HG02610 (cell line): ENCODE data around the gene TM9SF2.
"Not testable (repeated sequence)": the region's sequence is repeated elsewhere in the genome, so short reads cannot be mapped to it uniquely, and the experiment has no call there.

Experiments
- ATAC-seq: cut with Tn5 transposase; IDR thresholded peaks from one replicate; pipeline ENCODE4 v1.9.1; 2021; ENCODE audit warnings: mild to moderate bottlenecking, moderate library complexity; ENCODE audit not compliant: unreplicated experiment

TM9SF2 gene

GRCh38 chr13:99528547-99528946 is 27.3 kb downstream of the TM9SF2 start:
- peak; percentile 56 for ATAC-seq

- no peak for ATAC-seq
Observed at GRCh38 chr13:99536023-99536422, 34.8 kb downstream of the TM9SF2 start.

DNA sequence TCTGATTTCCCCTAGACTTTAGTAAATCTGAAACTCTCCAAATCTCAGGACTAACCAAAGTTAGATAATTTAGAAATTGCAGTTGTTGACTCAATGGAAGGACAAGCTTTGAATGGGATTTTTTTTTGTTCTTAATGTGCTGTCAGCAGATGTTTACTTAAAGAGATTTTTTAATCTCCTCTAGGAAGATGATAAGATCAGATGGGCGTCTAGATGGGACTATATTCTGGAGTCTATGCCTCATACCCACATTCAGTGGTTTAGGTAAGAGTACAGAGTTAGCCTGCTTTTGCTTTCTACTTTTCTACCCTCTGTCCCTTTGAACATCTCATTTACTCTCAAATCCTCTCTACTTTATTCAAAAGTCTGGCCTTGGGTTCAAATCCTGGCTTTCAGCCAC is 39.3 kb downstream of the TM9SF2 start:
- no peak for ATAC-seq

DNA sequence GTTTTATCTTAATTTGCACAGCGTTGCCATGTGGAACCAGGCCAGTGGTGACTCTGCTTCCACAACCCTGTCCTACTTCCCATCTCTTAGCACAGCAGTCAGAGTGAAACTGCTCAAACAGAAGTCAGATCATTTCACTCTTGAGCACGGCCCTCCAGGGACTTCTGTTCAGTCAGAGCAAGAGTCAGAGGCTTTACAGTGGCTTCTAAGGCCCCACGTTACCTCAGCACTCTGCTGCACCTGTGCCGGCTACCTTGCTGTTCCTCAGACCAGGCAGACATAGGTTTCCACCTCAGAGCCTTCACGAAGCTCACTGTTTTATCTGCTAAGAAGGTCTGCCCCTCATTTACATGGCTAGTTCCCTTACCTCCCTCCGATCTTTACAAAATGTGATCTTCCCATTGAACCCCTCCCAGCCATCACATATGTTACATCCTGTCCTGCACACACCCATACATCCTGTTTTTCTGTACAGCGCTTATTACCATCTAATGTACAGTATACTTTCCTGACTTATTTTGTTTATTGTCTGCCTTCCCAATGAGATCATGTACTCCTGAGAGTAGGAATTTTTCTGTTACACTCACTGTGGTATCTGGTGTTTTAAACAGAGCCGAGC is 41.6 kb downstream of the TM9SF2 start:
- peak; percentile 99 for ATAC-seq

GRCh38 chr13:99545361-99545760 is 44.1 kb downstream of the TM9SF2 start:
- ATAC-seq = no peak

DNA sequence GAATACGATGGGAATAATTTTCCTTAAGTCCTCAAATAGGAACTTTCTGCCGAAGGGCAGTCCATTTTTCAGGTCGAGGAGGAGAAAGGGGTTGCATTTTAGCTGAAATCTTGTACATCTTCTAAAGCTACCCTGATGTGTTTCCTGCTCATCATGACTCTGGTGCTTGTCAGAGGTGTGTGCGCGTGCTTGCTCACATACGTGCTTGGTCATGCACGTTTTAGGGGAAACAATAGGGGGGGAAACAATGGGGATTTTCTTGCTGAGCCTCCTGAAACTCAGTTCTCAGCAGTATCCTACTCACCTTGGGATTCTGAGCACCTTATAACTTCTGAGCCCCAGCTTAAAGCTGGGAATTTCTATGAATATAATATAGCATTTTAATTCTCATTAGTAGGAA is 44.7 kb downstream of the TM9SF2 start:
- ATAC-seq = no peak

DNA sequence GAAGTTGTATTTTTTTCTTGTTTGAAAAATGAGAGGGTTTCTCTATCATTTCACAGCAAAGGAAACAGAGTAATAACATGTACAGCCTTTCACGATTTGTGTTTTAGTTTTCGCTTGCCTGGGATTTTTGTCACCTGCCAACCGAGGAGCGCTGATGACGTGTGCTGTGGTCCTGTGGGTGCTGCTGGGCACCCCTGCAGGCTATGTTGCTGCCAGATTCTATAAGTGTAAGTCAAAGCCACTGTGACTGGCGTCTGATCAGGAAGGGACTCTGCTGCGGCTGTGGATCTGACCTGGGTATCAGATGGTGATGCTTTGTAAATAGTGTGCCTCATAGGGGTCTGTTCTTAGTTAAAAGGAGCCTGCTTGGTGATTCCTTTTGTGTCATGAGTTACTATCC is 45.6 kb downstream of the TM9SF2 start:
- no peak for ATAC-seq

GRCh38 chr13:99548448-99548847 is 47.2 kb downstream of the TM9SF2 start:
- ATAC-seq = peak; percentile 71

DNA sequence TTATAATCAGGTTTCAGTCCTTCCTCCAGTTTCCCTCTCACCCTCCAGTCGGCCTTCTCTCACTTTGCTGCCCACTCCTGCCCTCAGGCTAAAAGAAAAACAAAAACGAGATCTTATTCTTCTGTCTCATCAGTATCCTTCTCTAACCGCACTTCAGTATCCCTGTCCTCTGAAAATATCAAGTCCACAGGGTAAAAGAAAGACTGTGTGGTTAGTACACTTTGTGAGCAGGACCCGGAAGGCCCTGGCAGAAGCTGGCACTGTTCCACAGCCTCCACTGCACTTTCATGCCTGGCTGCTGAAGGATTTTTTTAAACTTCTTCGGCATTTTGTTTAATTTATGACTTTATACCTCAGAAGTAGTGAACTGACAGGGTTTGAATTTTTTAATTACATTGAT is 51.8 kb downstream of the TM9SF2 start:
- ATAC-seq = no peak

DNA sequence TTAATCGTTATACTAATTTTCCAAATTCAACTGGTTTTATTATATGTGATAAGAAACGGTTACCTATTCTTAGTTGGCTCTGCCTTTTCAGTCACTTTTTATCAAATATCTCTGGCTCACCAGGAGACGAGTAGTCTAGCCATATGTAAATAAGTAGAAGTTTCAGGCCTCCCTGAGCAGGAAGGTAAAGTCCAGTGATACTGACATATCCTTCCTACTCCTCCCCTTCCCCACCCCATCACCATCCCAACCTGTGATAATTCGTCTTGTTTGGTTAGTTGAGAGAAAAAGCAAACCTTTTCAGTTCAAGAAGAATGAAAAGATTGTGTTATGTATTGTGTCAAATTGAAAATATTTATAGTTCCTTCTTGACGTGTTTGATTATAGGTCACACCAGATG is 53.9 kb downstream of the TM9SF2 start:
- no peak for ATAC-seq

- ATAC-seq = no peak
Observed at GRCh38 chr13:99556867-99557443, 55.7 kb downstream of the TM9SF2 start.

DNA sequence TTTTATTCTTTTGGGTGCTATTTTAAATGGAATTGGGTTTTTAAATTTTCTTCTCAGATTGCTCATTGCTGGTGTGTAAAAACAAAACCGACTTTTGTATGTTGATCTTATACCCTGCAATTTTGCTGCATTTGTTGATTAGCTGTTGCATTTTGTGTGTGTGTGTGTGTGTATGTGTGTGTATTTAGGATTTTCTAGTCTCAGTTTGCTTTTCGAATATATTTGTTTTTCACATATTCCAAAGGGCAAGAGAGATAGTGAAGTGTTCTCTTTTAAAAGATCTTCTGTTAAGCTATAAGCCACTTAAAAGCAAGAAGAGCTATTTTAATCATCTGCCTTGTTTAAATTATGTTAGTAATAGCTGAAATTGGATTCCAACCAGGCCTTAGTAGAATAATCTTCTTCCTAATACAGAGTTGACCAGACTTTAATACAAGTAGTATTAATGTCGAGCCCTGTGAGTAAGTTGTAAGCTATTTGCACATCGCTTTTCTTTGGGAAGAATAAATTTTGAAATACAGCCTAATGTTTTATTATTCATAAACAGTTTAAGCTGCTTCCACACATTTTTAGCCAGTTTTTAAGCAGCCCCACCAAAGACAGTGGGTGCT is 57.4 kb downstream of the TM9SF2 start:
- no peak for ATAC-seq

GRCh38 chr13:99559560-99559959 is 58.3 kb downstream of the TM9SF2 start:
- ATAC-seq = no peak

- no peak for ATAC-seq
Observed at GRCh38 chr13:99563404-99563803, 62.1 kb downstream of the TM9SF2 start.

- ATAC-seq = no peak
Observed at GRCh38 chr13:99564386-99564785, 63.1 kb downstream of the TM9SF2 start.

- no peak for ATAC-seq
Observed at GRCh38 chr13:99565478-99566124, 64.3 kb downstream of the TM9SF2 start.

- no peak for ATAC-seq
Observed at GRCh38 chr13:99566125-99567083, 65.1 kb downstream of the TM9SF2 start.

GRCh38 chr13:99568901-99569300 is 67.6 kb downstream of the TM9SF2 start:
- ATAC-seq = not testable (repeated sequence)

- no peak for ATAC-seq
Observed at GRCh38 chr13:99572131-99572530, 70.9 kb downstream of the TM9SF2 start.

GRCh38 chr13:99572921-99573320 is 71.6 kb downstream of the TM9SF2 start:
- no peak for ATAC-seq
